Kidney tubule cell (primary cell): ENCODE results near the gene SYTL3.

Experiments used
- DNase-seq: peaks from one replicate; pipeline ENCODE4 v3.0.0-alpha.2; 2018; ENCODE audit warnings: low spot score

SYTL3 gene

DNA sequence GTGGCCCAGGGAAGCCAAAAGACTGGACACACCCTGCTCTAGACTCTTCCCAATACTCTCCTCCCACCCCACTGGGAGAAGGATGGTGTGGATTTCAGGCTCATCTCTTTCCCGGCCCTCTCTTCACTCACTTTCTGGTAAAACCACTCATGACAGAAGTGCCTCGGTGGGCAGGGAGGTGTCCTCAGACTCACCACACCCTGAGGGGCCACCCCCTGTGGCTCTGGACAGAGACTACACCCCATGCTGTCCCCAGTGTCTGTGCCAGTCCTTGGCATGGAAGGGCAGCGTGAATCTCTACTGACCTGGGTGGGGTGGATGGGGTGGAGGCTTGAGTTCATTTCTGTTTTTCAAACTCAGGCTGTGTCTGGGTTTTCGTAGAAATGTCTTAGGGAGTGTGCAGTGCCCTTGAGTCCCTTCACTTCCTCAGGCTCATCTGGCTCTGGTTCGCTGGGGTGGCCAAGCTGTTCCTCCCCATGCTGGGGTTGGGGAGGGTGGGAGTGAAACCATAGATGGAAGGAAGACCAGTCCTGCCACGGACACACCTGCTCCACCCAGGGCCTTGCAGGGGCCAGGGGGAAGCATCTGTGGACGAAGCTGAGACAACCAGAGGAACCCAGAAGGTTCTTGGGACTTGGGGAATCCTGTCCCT lies 110.2 kb downstream of the SYTL3 start:
- DNase-seq = no peak

DNA sequence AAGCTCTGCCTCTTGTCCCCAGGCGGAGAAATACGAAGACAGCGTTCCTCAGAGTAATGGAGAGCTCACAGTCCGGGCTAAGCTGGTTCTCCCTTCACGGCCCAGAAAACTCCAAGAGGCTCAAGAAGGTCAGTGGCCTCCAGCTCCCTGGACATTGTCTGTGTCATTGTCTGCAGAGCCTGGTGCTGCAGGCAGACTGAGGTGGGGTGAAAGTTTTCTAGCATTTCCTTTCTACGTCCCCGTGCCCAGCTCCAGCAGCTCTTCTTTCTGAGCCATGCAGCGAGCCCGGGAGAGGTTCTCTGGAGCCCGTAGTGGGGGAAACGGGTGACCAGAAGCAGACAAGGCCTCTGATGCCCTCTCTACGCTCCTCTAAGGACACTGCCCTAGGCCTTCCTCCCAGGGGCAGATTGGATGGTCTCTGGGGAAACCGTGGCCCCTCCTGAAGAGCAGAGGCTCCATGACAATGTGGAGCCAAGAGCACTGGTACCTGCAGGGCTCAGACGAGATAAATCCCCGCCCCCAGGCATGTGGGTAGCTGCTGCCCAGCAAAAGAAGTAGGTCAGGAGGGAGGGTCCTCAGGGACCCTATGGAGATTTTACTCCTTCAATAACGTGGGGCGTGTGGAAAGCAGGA lies 110.9 kb downstream of the SYTL3 start:
- peak; percentile 13 for DNase-seq

DNA sequence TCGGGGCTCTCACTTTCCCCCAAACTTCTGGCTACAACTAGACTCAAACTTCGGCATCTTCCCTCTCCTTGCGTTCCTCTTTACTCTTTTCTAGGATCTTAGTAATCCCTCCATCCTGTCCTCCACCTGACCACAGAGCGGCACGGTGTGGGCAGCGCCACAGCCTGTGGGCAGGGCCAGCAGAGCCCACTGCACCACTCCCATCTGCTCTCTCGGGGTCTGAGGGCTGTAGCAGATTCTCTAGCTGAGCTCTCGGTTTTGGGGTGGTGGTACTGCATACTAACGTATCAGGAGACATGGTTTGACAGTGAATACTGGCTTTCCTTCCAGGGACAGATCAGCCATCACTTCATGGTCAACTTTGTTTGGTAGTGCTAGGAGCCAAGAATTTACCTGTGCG lies 111.9 kb downstream of the SYTL3 start:
- no peak for DNase-seq

DNA sequence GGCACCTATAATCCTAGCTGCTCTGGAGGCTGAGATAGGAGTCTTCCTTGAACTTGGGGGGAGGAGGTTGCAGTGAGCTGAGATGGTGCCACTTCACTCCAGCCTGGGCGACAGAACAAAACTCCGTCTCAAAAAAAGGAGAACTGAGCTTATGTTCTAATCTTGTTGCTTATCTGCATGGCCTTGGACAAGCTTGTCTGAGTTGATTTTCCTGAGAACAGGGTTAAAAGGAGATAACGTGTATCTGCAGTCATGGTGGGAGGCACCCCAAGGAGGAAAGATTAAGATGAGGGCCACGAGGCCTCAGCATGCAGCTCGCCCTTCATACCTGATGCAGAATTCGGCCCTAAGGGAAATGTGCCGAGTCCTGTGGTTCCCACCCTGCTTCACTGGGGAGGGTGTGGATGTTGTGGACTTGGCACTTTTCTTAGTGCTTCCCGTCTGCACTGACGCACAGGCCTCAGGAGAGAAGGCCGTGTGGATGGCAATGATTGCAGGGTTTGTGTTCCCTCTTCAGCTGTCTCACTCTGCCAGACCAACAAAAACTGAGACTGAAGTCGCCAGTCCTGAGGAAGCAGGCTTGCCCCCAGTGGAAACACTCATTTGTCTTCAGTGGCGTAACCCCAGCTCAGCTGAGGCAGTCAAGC lies 113.1 kb downstream of the SYTL3 start:
- peak; percentile 9 for DNase-seq

DNA sequence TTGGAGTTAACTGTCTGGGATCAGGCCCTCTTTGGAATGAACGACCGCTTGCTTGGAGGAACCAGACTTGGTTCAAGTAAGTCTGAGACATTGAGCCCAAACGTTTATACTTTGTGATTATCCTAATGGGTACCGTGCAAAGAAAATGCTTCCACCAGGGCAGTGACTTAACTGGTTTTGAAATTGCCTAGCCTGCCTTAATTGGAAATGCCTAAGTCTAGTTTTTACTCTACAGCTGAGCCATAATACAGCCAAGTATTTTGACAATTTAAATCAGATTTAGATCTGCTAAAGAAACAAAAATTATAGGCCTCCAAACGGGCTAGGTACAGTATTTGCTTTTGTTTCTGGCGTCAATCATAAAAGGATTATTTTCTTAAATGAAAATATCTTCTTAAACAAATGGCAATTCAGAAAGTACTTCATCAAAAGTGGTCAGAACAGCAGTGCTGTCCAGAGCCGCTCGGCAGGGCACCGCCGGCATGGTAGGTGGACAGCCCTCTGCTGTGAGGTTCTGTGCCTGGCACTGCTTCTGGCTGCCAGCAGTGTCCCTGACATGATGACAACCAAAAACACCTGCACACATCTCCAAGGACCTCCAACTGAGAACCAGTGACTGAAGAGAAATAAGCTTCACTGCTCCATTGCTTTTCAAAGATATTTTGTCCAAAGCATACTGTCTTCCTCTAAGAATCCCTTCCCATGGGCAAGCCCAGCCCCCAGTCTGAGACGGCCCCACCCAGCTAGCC lies 113.8 kb downstream of the SYTL3 start:
- DNase-seq = peak; percentile 22

DNA sequence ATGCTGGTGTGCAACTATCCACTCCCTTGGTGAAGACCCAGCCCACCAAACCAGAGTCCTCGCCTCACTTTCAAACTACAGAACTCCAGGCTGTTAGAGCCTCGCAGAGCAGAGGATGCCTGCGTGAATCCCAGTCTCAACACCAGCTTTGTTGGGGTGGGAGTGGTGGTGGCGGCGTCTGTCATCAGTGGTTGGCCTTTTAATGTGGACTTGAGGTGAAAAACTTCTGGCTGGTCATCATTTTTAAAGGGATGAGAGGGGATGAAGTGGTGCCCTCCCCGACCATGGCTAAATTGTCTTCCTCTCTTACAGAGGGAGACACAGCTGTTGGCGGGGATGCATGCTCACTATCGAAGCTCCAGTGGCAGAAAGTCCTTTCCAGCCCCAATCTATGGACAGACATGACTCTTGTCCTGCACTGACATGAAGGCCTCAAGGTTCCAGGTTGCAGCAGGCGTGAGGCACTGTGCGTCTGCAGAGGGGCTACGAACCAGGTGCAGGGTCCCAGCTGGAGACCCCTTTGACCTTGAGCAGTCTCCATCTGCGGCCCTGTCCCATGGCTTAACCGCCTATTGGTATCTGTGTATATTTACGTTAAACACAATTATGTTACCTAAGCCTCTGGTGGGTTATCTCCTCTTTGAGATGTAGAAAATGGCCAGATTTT lies 114.5 kb downstream of the SYTL3 start:
- DNase-seq = no peak

DNA sequence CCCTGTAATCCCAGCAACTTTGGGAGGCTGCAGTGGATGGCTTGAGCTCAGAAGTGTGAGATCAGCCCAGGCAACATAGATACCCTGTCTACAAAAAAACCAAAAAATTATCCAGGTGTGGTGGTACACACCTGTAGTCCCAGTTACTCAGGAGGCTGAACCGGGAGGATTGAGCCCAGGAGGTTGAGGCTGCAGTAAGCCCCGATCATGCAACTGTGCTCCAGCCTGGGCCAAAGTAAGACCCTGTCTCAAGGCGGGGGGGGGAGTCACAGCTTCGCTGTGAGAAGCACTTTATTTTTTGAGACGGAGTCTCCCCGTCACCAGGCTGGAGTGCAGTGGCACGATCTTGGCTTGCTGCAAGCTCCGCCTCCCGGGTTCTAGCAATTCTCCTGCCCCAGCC lies 115.1 kb downstream of the SYTL3 start:
- DNase-seq = no peak

DNA sequence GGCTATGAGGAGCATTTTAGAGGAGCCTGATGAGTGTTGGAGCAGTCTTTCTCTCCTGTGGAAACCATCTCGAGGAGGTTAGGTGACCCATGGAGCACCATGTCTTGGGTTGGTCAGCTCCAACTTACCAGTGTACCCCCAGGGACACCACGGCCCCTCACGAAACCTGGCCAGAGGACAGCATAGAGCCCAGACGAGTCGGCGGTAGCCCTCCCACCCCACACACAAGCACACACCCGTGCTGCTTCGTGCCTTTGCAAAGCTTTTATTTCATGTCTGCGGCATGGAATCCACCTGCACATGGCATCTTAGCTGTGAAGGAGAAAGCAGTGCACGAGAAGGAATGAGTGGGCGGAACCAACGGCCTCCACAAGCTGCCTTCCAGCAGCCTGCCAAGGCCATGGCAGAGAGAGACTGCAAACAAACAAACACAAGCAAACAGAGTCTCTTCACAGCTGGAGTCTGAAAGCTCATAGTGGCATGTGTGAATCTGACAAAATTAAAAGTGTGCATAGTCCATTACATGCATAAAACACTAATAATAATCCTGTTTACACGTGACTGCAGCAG lies 115.7 kb downstream of the SYTL3 start:
- DNase-seq = no peak

DNA sequence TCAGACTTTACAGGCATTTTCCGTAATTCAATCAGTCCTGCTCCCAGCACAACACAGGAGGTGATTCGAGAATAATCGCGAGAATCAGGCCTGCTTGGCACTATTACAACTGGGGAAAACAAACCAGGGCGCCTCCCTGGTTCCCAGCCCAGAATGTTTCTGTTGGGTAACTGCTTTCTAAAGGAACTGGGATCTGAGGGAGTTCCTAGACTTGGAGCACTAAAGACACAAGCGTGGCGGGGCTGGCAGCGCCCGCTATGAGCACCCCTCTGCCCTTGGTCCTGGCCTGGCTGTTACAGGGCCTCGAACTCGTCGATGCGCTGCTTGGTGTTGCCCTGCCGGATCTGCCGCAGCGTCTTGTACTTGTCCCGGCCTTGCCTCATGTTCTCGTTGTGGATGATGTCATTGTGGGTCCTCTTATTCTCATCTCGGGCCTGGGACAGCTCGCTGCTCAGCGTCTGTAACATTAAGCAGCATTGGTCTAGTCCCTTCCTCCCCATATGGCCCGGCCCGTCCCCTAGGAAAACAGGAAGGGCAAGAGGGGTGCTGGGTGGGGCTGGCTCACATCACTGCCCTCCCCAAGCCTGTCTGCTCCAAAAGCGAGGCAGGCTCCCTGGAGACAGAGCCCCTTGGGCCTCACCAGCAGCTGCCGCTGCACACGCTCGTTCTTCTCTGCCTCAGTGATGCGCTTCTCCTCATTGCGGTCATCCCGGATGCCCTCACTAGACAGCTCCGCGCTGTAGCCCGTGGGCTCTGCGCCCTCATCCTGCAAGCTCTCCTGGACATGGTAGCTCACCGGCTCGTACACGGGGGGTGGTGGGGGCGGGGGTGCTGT lies 117.0 kb downstream of the SYTL3 start:
- DNase-seq = no peak

DNA sequence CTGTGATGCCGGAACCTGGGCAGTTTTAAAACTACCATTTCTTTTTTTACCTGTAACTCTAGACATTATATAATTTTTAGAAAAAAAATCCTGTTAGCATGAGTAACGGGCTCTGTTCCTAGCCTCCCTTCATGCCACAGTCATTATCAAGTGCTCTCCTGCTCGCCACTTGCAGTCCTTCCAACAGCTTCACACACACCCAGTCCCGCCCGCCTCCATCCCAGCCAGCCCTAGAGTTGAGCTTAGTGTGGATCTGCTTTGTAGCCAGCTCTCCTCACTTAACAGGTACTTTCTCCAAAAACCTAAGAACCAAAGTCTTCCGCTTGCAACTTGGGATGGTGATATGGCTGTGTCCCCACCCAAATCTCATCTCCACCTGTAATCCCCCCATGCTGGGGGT lies 117.9 kb downstream of the SYTL3 start:
- no peak for DNase-seq

DNA sequence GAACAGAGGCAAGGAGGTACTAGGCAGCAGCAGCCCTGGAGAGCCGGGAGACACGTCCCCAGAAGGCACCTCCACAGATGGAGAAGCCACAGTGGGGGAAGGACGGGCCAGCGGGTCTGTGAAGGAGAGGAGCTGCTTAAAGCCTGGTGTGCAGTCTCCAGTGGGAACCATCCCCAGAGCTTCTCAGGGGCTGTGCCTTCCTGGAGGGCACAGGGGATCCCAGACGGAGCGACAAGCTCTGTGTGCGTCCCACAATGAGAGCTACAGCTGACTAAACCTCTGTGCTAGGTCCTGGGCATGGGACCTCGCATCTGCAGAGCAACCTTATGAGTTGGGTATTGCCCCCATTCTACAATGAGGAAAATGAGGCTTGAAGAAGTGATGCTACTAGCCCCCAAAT lies 118.6 kb downstream of the SYTL3 start:
- no peak for DNase-seq

DNA sequence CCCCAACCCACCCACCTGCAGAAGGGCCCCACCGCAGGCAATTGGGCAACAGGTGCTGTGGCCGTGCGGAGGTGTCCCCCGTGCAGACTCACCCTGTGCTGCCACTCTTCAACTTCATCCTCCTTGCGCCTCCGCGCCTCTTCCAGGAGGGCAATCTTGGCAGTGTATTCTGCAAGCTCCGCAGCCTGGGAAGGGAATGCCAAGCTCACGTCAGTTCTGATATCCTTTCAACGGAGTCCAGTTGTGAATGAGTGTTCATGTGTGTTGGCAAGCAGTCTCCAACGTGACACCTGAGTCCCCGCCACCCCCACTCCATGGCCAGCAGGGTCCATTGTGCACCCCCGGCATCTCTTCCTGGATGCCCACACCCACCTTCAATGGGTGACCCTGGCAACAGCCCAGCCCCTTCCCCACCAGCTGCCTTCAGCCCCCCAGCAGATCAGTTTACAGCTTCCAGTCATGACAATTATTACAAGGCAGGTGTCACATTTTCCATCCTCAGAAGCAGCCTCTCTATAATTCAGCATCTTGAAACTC lies 119.4 kb downstream of the SYTL3 start:
- no peak for DNase-seq

DNA sequence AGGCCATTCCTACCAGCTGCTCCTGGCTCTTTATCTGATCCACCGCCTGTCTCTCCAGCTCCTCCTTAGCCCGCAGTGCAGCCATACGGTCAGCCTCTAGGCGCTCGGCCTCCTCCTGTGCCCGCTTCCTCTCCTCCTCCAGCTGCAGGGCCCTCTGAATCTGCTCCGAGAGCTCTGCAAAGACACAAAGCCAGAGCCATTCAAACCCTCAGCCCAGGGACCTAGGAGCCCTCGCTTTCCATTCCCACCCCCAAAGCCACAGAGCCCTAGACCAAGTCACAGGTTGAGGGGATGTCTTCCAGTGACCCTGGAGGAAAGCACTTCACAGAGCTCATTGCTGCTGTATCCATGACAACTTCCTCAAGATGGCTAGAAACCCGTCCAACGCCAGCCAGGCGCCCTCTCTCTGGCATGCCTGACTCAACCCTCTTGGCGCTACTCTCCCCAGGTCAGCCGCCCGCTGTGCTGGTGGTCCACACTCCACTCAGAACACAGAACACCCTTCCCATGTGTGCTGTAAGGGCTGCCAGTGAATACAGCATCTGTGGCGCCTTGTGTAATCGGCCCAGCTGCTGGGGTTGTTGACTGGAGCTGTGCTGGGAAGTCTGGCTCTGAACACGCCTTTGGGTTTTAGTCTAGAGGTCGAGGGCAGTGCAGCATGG lies 120.0 kb downstream of the SYTL3 start:
- DNase-seq = no peak

DNA sequence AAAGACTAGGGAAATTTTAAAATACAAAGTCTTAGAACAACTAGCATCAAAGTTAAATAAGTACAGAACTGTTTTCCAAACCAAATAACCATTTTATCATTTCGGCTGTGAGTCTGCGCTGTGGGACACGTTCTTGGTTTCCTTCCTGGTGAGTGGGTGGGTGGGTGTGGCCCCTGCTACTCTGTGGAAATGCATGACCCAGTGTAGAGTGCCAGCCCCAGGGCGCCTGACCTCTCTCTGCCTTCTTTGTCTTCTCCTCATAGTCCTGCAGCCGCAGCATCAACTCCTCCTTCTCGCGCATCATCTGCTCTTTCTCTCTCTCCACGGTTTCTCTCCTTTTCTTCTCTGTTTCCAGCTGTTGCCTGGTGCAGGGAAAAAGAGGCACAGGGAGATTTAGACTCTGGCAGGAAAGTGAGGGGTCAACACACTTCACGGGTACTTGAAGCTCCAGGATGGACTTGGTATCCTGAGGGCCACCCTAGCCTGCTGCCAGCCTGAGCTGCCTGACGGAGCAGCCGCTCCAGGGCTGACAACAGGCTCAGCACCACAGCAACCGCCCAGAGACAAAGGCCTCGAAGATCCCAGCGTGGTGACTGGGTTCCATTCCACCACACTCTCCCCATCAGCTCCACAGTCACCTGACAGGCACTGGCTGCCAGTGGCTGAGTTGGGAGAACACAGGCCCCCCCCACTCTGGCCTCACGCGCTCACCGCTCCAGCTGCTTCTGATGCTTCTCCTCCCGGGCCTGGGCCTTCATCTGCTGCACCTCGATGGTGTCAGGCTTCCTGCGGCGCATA lies 120.9 kb downstream of the SYTL3 start:
- no peak for DNase-seq

DNA sequence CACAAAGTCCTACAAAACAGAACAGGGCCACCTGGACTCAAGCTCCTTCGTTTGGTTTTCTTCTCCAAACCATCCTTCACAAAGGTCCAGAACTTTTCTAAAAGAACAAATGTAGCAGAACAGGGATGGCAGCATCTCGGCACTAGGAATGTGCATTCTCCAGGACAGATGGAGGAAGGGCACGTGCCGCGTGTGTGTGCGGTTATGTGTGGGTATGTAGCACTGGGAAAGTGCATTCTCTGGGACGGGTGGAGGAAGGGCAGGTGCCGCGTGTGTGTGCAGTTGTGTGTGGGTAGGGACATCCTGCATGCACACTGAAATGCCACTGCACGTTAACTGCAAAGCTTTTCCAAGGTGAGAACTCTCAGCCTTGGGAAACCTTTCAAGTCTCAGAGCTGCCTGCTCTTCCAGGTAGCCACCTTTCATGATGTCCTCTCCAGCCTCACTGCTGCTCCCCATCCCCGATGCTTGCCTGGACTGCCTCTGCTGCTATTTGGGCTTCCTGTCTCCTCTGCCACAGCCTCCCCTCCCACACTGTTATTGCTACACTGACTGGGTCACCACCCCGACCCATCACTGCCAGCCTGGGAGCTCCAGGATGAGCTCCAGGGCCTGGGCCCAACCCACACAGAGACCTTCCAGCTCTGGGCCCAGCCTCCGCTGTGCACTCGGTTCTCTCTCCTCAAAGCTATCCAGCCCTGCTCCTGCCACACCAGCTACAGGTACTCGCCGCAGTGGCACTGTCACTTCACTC lies 121.7 kb downstream of the SYTL3 start:
- no peak for DNase-seq

DNA sequence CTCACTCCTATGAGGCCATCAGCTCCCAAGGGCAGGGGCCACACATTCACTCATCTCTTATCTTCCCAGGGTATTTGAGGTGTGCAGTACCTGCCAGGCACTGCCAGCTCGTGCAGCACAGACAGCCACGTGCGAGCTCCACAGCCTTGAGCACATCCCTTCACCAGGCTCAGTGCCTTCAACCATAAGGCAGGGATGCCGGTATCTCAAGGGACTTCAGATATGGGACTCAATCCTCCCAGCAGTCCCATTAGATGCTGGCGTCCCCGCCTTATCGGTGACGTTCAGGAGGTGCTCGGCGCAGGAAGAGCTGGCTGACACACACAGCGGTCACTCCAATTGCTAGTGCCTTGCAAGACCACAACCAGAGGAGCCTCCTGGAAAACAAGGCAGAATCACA lies 122.3 kb downstream of the SYTL3 start:
- DNase-seq = no peak

DNA sequence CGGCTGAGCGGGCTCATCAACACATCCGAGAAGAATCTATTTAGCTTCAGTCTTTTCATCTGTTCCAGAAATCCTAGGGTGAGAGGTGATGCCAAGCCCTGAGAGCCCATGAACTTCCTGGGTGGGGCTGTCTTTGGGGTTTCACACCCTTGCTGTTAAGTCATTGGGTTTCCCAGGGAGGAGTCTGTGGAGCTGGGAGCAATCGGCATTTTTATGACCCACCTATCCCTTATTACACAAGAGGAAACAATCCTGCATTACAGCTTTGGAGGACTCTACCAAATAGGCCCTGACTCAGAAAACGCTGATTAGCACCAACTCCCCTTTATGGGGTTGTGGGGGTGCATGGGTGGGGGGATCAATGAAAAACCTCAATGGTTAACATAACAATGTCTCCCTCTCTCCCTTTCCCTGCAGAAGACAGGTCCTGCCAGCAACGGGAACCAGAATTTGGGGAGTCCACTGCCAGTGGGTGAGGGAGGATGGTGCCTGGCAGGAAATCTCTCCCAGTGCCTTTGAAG lies 123.1 kb downstream of the SYTL3 start:
- DNase-seq = no peak
